ENCODE data around the gene CLIC1. TPM values are rescaled to one million over a fixed set of nuclear protein-coding genes. Genes with fewer than 3 reads are reported as not detected.
A peak's percentile ranks its signal among the peaks of the same experiment; 100 is the strongest.

The CLIC1 gene
- polyA plus RNA-seq, 2 of the 4 experiments (the other 2 are of a cell fraction), result 249 to 346 TPM

DNA sequence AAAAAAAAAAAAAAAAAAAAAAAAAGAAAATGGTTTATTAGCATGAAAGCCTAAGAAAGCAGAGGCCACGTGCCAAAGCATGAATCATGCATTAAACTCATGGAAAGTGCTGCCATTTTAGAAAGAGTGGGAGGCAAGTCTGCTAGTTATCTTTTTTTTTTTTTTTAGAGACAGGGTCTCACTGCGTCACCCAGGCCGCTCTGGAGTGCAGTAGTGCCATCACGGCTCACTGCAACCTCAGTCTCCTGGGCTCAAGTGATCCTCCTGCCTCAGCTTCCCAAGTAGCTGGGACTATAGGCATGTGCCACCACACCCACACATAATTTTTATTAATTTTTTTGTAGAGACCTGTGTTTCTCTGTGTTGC lies 35.6 kb upstream of the CLIC1 start:
- CTCF ChIA-PET, result interaction anchor here (0.8 to 5.5 kb wide), 7 partner anchors 9 to 150 kb away, joined by 3 to 36 read pairs (median 5); no protein-coding TSS in a partner anchor
- no peak for ATAC-seq
- peaks cover 22% of the 10 kb centered on the region for H3K4me1 ChIP-seq
- no peaks in the 10 kb centered on the region for H3K9me3 ChIP-seq
- no peak overlapping the region for H3K4me3 ChIP-seq
- TF ChIP-seq ESRRA (IDR thresholded peaks at IDR 0.05; ENCODE audit: borderline replicate concordance, low read length) (no peak), PHF8 (IDR thresholded peaks at IDR 0.05; ENCODE audit: borderline replicate concordance, low read depth) (no peak), RNF2 (IDR thresholded peaks at IDR 0.05; ENCODE audit: borderline replicate concordance, low read depth) (no peak), TP53 (CRISPR knock-in tag; IDR thresholded peaks at IDR 0.05) (no peak), RARB (CRISPR knock-in tag; IDR thresholded peaks at IDR 0.05) (no peak)
- TF ChIP-seq, protein P1, sequence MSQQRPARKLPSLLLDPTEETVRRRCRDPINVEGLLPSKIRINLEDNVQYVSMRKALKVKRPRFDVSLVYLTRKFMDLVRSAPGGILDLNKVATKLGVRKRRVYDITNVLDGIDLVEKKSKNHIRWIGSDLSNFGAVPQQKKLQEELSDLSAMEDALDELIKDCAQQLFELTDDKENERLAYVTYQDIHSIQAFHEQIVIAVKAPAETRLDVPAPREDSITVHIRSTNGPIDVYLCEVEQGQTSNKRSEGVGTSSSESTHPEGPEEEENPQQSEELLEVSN (IDR thresholded peaks at IDR 0.05; ENCODE audit: borderline replicate concordance, low read depth), result no peak
- no peak overlapping the region for H3K4me2 ChIP-seq
- DNase-seq (ENCODE audit: low read depth in 1 of 2, low spot score in 1 of 2), result no peak
- 79% methylated on average over 4 of the region's 4 CpGs for WGBS (ENCODE audit: missing lambda C conversion rate)
- FAIRE-seq, result no peak
- POLR2A ChIA-PET, result no interaction called here
- H3K27ac ChIP-seq, result no peak overlapping the region

DNA sequence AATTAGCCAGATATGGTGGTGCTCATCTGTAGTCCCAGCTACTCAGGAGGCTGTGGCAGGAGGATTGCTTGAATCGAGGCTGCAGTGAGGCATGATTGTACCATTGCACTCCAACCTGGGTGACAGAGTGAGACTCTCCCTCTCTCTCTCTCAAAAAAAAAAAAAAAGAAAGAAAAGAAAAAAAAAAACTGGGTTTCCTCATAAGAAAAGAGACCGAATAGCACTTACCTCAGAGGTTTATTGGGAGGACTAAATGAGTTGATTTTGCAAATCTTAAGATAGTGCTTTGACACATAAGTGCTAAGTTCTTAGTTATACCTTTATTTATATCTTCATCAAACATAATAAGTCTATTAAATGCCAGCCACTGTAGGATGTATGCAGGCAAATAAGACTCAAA lies 34.5 kb upstream of the CLIC1 start:
- peaks cover 11% of the 10 kb centered on the region for H3K4me1 ChIP-seq

DNA sequence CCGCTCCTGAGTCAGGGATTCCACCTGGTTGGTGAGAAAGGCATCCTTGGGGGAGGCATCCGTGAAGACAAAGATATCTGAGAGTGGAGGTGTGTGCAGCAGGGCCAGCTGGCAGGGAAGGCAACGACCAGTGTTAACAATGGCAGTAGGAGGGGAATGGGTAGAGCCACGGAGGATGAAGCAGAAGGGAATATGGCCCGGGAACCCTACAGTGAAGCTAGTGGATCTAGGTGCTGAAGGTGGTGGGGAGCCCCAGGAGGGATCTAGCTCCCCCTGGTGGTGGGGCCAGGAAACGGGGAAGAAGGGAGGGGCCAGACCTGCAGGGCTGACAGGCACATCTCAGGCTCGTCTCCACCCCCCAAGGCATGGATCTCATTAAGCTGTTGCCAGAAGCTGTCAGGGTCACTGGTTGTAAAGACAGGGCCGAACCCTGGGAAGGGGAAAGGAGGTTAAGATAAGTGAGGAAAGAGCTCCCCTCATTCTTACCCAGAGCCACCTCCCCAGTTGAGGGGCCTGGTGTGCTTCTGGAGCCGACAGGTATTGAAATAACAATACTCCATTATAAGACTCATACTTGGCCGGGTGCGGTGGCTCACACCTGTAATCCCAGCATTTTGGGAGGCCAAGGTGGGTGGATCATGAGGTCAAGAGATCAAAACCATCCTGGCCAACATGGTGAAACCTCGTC lies 33.5 kb upstream of the CLIC1 start:
- CTCF ChIA-PET, result interaction anchor here (0.6 to 5.5 kb wide), 34 partner anchors 8 to 91 kb away, joined by 3 to 36 read pairs (median 4); partner anchors contain the start of genes CLIC1, DDAH2, HSPA1A and HSPA1B
- DNase-seq (ENCODE audit: low read depth in 1 of 2, low spot score in 1 of 2) (peak; percentile 68 to 81), FAIRE-seq (no peak), ATAC-seq (peak; percentile 82 to 84)
- Histone ChIP-seq H3K9me3 (no peaks in the 10 kb centered on the region), H3K27ac (no peak overlapping the region), H3K4me3 (no peak overlapping the region), H3K4me2 (no peak overlapping the region), H3K4me1 (peaks cover under 1% of the 10 kb centered on the region; the same call in 2 of the 3 replicates)
- WGBS (ENCODE audit: missing lambda C conversion rate), result 51% methylated on average over 12 of the region's 12 CpGs
- TF ChIP-seq RAD21 (conservative IDR thresholded peaks at IDR 0.05 in 1 of 2, IDR thresholded peaks at IDR 0.05 in 1 of 2) (peak; percentile 51 to 61), FOSB (CRISPR knock-in tag; IDR thresholded peaks at IDR 0.05) (no peak), SMC3 (IDR thresholded peaks at IDR 0.05) (peak; percentile 62)
- TF ChIP-seq, protein P2, sequence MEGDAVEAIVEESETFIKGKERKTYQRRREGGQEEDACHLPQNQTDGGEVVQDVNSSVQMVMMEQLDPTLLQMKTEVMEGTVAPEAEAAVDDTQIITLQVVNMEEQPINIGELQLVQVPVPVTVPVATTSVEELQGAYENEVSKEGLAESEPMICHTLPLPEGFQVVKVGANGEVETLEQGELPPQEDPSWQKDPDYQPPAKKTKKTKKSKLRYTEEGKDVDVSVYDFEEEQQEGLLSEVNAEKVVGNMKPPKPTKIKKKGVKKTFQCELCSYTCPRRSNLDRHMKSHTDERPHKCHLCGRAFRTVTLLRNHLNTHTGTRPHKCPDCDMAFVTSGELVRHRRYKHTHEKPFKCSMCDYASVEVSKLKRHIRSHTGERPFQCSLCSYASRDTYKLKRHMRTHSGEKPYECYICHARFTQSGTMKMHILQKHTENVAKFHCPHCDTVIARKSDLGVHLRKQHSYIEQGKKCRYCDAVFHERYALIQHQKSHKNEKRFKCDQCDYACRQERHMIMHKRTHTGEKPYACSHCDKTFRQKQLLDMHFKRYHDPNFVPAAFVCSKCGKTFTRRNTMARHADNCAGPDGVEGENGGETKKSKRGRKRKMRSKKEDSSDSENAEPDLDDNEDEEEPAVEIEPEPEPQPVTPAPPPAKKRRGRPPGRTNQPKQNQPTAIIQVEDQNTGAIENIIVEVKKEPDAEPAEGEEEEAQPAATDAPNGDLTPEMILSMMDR (IDR thresholded peaks at IDR 0.05), result peak; percentile 54
- POLR2A ChIA-PET, result interaction anchor here (0.9 kb wide), 1 partner anchor 109 kb away, joined by 3 read pairs; the partner anchor contains the start of gene C6orf47

More for the DNA sequence above, 34.5 kb upstream of the CLIC1 start:
- no peak overlapping the region for H3K27ac ChIP-seq
- DNase-seq (ENCODE audit: low read depth in 1 of 2, low spot score in 1 of 2) (no peak), ATAC-seq (no peak), FAIRE-seq (no peak)
- WGBS (ENCODE audit: missing lambda C conversion rate), result 62% methylated on average over 2 of the region's 2 CpGs
- H3K4me3 ChIP-seq, result no peak overlapping the region
- no peak overlapping the region for H3K4me2 ChIP-seq
- no peak for TF ChIP-seq ZC3H11A (IDR thresholded peaks at IDR 0.05)
- TF ChIP-seq HOXB5 (CRISPR knock-in tag; IDR thresholded peaks at IDR 0.05), result no peak
- TF ChIP-seq FOXS1 (CRISPR knock-in tag; IDR thresholded peaks at IDR 0.05), result no peak
- TF ChIP-seq RFX5 (IDR thresholded peaks at IDR 0.05), result no peak
- no peak for TF ChIP-seq BHLHE40 (IDR thresholded peaks at IDR 0.05; ENCODE audit: low read depth, low read length)
- TF ChIP-seq GATA3 (IDR thresholded peaks at IDR 0.05; ENCODE audit: borderline replicate concordance), result no peak
- no peaks in the 10 kb centered on the region for H3K9me3 ChIP-seq
- CTCF ChIA-PET, result interaction anchor here (1.0 to 5.5 kb wide), 11 partner anchors 10 to 91 kb away, joined by 3 to 36 read pairs (median 6); partner anchors contain the start of genes DDAH2, HSPA1B and MSH5
- POLR2A ChIA-PET, result no interaction called here

All from A549 (cell line).